ENCODE data around the gene DYSF.

GRCh38 chr2:71466301-71467179, 13.2 kb downstream of the DYSF start:
- TF ChIP-seq, protein P1, sequence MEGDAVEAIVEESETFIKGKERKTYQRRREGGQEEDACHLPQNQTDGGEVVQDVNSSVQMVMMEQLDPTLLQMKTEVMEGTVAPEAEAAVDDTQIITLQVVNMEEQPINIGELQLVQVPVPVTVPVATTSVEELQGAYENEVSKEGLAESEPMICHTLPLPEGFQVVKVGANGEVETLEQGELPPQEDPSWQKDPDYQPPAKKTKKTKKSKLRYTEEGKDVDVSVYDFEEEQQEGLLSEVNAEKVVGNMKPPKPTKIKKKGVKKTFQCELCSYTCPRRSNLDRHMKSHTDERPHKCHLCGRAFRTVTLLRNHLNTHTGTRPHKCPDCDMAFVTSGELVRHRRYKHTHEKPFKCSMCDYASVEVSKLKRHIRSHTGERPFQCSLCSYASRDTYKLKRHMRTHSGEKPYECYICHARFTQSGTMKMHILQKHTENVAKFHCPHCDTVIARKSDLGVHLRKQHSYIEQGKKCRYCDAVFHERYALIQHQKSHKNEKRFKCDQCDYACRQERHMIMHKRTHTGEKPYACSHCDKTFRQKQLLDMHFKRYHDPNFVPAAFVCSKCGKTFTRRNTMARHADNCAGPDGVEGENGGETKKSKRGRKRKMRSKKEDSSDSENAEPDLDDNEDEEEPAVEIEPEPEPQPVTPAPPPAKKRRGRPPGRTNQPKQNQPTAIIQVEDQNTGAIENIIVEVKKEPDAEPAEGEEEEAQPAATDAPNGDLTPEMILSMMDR (IDR thresholded peaks at IDR 0.05) = no peak
- no peak for TF ChIP-seq EZH2 (IDR thresholded peaks at IDR 0.05; ENCODE audit: borderline replicate concordance, insufficient read depth, low read depth, low read length, poor library complexity, severe bottlenecking)

All from B cell (primary cell).